SU-DHL-6 (cell line): ENCODE measurements around the gene ANKRD33B.

Source experiments
- CTCF ChIP-seq: fragments of 200-600 bp; sonication (generic); IDR thresholded peaks from one replicate; pipeline ENCODE4 v1.5.1; 2017; ENCODE audit warnings: antibody characterized with exemption, mild to moderate bottlenecking, low read length, moderate library complexity; ENCODE audit not compliant: insufficient read depth, poor library complexity, severe bottlenecking
- EZH2phosphoT487 ChIP-seq: fragments of 200-600 bp; sonication (generic), shearing (Covaris generic); conservative IDR thresholded peaks from 2 replicates; pipeline ENCODE4 v1.6.1; 2018; ENCODE audit warnings: mild to moderate bottlenecking, antibody characterized with exemption, low read length, moderate library complexity, mixed read lengths

- TF ChIP-seq CTCF, result no peak
- TF ChIP-seq EZH2phosphoT487, result no peak
Measured at GRCh38 chr5:10565785-10566542, 2.1 kb downstream of the ANKRD33B start.
